HepG2 (cell line): ENCODE measurements around the gene ALDH16A1. TPM values are rescaled to one million over a fixed set of nuclear protein-coding genes. Genes with fewer than 3 reads are reported as not detected.
A peak's percentile ranks its signal among the peaks of the same experiment; 100 is the strongest.

Experiments used
- AGO2 ChIP-seq: fragments of 200-400 bp; formaldehyde crosslinking; optimal IDR thresholded peaks from 2 replicates; pipeline ENCODE3; 2017; ENCODE audit warnings: mild to moderate bottlenecking, low read depth, low read length, moderate library complexity
- AKAP8 ChIP-seq: sonication (generic); formaldehyde crosslinking; IDR thresholded peaks from 2 replicates; pipeline ENCODE4 v1.5.1; 2020; ENCODE audit warnings: mild to moderate bottlenecking, missing genetic modification reagents
- ARHGAP35 ChIP-seq: sonication (generic); formaldehyde crosslinking; IDR thresholded peaks from 2 replicates; pipeline ENCODE4 v1.9.0; 2022; ENCODE audit warnings: mild to moderate bottlenecking, inconsistent platforms, moderate library complexity, missing genetic modification reagents, borderline replicate concordance
- GABPA ChIP-seq, 2 experiments: IDR thresholded peaks; 2 replicates each; pipeline ENCODE4 v1.6.1; 2011 to 2016; ENCODE audit warnings: low read depth in 2 of 2, low read length in 1 of 2, missing biosample characterization in 1 of 2, missing genetic modification characterization in 1 of 2
- GTF3A ChIP-seq: sonication (generic); formaldehyde crosslinking; conservative IDR thresholded peaks from 2 replicates; pipeline ENCODE4 v1.4.0; 2020; ENCODE audit warnings: mild to moderate bottlenecking, missing genetic modification reagents
- HMG20B ChIP-seq: conservative IDR thresholded peaks from 2 replicates; pipeline ENCODE4 v1.6.1; 2016; ENCODE audit warnings: missing genetic modification reagents, missing compliant biosample characterization
- KDM3A ChIP-seq: IDR thresholded peaks from 2 replicates; pipeline ENCODE4 v1.6.1; 2018; ENCODE audit warnings: low read depth, missing compliant biosample characterization
- MATR3 ChIP-seq: sonication (generic); formaldehyde crosslinking; IDR thresholded peaks from 2 replicates; pipeline ENCODE4 v1.4.0; 2020; ENCODE audit warnings: missing genetic modification reagents
- MXD4 ChIP-seq: IDR thresholded peaks from 2 replicates; pipeline ENCODE4 v1.6.1; 2016; ENCODE audit warnings: mild to moderate bottlenecking, missing biosample characterization, missing genetic modification reagents
- PITX1 ChIP-seq: sonication (generic); formaldehyde crosslinking; IDR thresholded peaks from 2 replicates; pipeline ENCODE4 v1.5.1; 2020; ENCODE audit warnings: mild to moderate bottlenecking, missing genetic modification reagents
- RNF2 ChIP-seq: fragments of 450-650 bp; conservative IDR thresholded peaks from 2 replicates; pipeline ENCODE4 v1.6.1; 2016; ENCODE audit warnings: low read depth
- SIX4 ChIP-seq: sonication (generic); formaldehyde crosslinking; IDR thresholded peaks from 2 replicates; pipeline ENCODE4 v1.4.0; 2020; ENCODE audit warnings: missing genetic modification reagents
- SRSF9 ChIP-seq: fragments of 200-400 bp; formaldehyde crosslinking; IDR thresholded peaks from 2 replicates; pipeline ENCODE4 v1.6.1; 2018; ENCODE audit warnings: borderline replicate concordance, mild to moderate bottlenecking, low read depth, low read length; ENCODE audit not compliant: insufficient read depth, poor library complexity, severe bottlenecking
- SRY ChIP-seq: sonication (generic); formaldehyde crosslinking; IDR thresholded peaks from 2 replicates; pipeline ENCODE4 v1.8.0; 2022; ENCODE audit warnings: mild to moderate bottlenecking, missing genetic modification reagents
- XRCC5 ChIP-seq: fragments of 200-400 bp; formaldehyde crosslinking; optimal IDR thresholded peaks from 2 replicates; pipeline ENCODE3; 2017; ENCODE audit warnings: mild to moderate bottlenecking, low read length
- ZNF431 ChIP-seq: sonication (generic); formaldehyde crosslinking; IDR thresholded peaks from 2 replicates; pipeline ENCODE4 v1.9.0; 2022; ENCODE audit warnings: missing genetic modification reagents, low read depth, mild to moderate bottlenecking, borderline replicate concordance
- ZNF441 ChIP-seq: sonication (generic); formaldehyde crosslinking; IDR thresholded peaks from 2 replicates; pipeline ENCODE4 v1.7.0; 2021; ENCODE audit warnings: missing genetic modification reagents, borderline replicate concordance
- polyA plus RNA-seq, 8 experiments: library from polyadenylated mRNA; depleted of rRNA in 3 of 8; stranded (reverse) in 7 of 8; unstranded in 1 of 8; fragments of >200 nt; fragmentation: Illumina TruSeq in 4 of 8; extraction: Trizol in 4 of 8; gene quantifications; 2 replicates each; pipeline versions ENCODE4 v1.2.1 to v1.2.3, GENCODE V29; 2011 to 2016; ENCODE audit warnings: low read depth in 4 of 8, missing spikeins in 1 of 8, mixed read lengths in 1 of 8; ENCODE audit not compliant: insufficient read depth in 1 of 8
- total RNA-seq, 5 experiments: library from RNA; depleted of rRNA; stranded (reverse); fragments of >200 nt; fragmentation: Illumina TruSeq; extraction: Trizol; gene quantifications; 2 replicates each; pipeline ENCODE4 v1.2.3, GENCODE V29; 2016; ENCODE audit warnings: low read depth in 1 of 5
- TF ChIP-seq, protein P1 (sequence below): sonication (generic); formaldehyde crosslinking; IDR thresholded peaks from 2 replicates; pipeline ENCODE4 v1.5.0; 2020; ENCODE audit warnings: missing genetic modification reagents
- TF ChIP-seq, protein P2 (sequence below): sonication (generic); formaldehyde crosslinking; IDR thresholded peaks from 2 replicates; pipeline ENCODE4 v1.5.0; 2020; ENCODE audit warnings: missing genetic modification reagents
- TF ChIP-seq, protein P3 (sequence below): sonication (generic); formaldehyde crosslinking; IDR thresholded peaks from 2 replicates; pipeline ENCODE4 v1.4.0; 2020; ENCODE audit warnings: missing genetic modification reagents
- TF ChIP-seq, protein P4 (sequence below): sonication (generic); formaldehyde crosslinking; IDR thresholded peaks from 2 replicates; pipeline ENCODE4 v1.4.0; 2020; ENCODE audit warnings: low read depth, mild to moderate bottlenecking, missing genetic modification reagents
- TF ChIP-seq, protein P5 (sequence below): sonication (generic); formaldehyde crosslinking; IDR thresholded peaks from 2 replicates; pipeline ENCODE4 v1.4.0; 2020; ENCODE audit warnings: missing genetic modification reagents, borderline replicate concordance

The ALDH16A1 gene
- total and polyA plus RNA-seq, 2 of the 13 experiments (the other 11 are each of a cell fraction or from before 2014, with no cell fraction given), result 8.4 to 34.9 TPM

DNA sequence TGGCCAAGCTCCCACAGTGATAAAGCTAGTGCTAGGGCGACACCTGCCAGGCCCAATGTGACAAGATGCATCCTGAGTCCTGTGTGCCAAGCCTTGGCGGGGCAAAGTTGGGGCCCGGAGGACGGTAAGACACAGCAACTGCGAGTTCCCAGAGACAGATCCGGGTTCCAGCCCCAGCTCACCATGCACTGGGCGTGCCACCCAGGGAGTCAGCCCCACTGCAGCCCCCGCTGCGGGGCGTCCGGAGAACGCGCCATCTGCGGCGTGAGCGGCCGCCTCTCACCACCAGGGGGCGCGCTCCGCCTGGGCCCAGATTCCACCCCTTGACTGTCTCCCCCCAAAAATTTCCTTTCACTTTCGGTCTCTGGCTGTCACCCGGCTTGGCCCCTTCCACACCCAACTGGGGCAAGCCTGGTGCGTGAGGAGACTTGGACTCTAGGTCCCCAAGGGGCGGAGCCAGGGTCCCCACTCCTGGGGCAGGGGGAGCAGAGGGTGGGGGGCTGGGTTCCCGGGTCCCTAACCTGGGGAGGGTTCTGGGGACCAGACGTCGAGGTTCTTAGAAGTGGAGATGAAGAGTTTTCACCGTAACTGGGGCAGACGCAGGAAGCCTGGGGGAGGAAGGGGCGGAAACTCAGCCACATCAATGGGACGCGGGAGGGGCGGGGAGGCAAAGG lies 21.0 kb downstream of the ALDH16A1 start, which contains the start of gene FLT3LG (continued):
- no peak for TF ChIP-seq HMG20B
- TF ChIP-seq PITX1 (CRISPR knock-in tag), result peak; percentile 48; the same call in 1 of the 2 replicates
- TF ChIP-seq SRSF9, result no peak
- TF ChIP-seq AGO2, result peak; percentile 26
- no peak for TF ChIP-seq GTF3A
- TF ChIP-seq, protein P1, sequence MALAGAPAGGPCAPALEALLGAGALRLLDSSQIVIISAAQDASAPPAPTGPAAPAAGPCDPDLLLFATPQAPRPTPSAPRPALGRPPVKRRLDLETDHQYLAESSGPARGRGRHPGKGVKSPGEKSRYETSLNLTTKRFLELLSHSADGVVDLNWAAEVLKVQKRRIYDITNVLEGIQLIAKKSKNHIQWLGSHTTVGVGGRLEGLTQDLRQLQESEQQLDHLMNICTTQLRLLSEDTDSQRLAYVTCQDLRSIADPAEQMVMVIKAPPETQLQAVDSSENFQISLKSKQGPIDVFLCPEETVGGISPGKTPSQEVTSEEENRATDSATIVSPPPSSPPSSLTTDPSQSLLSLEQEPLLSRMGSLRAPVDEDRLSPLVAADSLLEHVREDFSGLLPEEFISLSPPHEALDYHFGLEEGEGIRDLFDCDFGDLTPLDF (CRISPR knock-in tag), result peak; percentile 42; the same call in 1 of the 2 replicates
- peak; percentile 37; the same call in 1 of the 2 replicates for TF ChIP-seq RNF2
- TF ChIP-seq SIX4 (CRISPR knock-in tag), result no peak
- TF ChIP-seq, protein P2, sequence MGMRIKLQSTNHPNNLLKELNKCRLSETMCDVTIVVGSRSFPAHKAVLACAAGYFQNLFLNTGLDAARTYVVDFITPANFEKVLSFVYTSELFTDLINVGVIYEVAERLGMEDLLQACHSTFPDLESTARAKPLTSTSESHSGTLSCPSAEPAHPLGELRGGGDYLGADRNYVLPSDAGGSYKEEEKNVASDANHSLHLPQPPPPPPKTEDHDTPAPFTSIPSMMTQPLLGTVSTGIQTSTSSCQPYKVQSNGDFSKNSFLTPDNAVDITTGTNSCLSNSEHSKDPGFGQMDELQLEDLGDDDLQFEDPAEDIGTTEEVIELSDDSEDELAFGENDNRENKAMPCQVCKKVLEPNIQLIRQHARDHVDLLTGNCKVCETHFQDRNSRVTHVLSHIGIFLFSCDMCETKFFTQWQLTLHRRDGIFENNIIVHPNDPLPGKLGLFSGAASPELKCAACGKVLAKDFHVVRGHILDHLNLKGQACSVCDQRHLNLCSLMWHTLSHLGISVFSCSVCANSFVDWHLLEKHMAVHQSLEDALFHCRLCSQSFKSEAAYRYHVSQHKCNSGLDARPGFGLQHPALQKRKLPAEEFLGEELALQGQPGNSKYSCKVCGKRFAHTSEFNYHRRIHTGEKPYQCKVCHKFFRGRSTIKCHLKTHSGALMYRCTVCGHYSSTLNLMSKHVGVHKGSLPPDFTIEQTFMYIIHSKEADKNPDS (CRISPR knock-in tag), result no peak
- TF ChIP-seq MXD4, result peak; percentile 49; the same call in 1 of the 2 replicates
- TF ChIP-seq, protein P3, sequence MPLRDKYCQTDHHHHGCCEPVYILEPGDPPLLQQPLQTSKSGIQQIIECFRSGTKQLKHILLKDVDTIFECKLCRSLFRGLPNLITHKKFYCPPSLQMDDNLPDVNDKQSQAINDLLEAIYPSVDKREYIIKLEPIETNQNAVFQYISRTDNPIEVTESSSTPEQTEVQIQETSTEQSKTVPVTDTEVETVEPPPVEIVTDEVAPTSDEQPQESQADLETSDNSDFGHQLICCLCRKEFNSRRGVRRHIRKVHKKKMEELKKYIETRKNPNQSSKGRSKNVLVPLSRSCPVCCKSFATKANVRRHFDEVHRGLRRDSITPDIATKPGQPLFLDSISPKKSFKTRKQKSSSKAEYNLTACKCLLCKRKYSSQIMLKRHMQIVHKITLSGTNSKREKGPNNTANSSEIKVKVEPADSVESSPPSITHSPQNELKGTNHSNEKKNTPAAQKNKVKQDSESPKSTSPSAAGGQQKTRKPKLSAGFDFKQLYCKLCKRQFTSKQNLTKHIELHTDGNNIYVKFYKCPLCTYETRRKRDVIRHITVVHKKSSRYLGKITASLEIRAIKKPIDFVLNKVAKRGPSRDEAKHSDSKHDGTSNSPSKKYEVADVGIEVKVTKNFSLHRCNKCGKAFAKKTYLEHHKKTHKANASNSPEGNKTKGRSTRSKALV, result no peak
- no peak for TF ChIP-seq MATR3 (CRISPR knock-in tag)
- peak; percentile 48; the same call in 1 of the 2 replicates for TF ChIP-seq KDM3A (CRISPR knock-in tag)
- TF ChIP-seq, protein P4, sequence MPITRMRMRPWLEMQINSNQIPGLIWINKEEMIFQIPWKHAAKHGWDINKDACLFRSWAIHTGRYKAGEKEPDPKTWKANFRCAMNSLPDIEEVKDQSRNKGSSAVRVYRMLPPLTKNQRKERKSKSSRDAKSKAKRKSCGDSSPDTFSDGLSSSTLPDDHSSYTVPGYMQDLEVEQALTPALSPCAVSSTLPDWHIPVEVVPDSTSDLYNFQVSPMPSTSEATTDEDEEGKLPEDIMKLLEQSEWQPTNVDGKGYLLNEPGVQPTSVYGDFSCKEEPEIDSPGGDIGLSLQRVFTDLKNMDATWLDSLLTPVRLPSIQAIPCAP (CRISPR knock-in tag), result peak; percentile 96
- TF ChIP-seq AKAP8 (CRISPR knock-in tag), result no peak
- TF ChIP-seq GABPA (IDR thresholded peaks at IDR 0.05; ENCODE audit: low read depth, low read length), result no peak
- no peak for TF ChIP-seq GABPA (CRISPR knock-in tag; IDR thresholded peaks at IDR 0.05; ENCODE audit: low read depth)
- TF ChIP-seq, protein P5, sequence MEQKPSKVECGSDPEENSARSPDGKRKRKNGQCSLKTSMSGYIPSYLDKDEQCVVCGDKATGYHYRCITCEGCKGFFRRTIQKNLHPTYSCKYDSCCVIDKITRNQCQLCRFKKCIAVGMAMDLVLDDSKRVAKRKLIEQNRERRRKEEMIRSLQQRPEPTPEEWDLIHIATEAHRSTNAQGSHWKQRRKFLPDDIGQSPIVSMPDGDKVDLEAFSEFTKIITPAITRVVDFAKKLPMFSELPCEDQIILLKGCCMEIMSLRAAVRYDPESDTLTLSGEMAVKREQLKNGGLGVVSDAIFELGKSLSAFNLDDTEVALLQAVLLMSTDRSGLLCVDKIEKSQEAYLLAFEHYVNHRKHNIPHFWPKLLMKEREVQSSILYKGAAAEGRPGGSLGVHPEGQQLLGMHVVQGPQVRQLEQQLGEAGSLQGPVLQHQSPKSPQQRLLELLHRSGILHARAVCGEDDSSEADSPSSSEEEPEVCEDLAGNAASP (CRISPR knock-in tag), result peak; percentile 50; the same call in 1 of the 2 replicates
- 0 out of 2 replicates have a peak, but pooled peaks have one; percentile 44 for TF ChIP-seq SRY (CRISPR knock-in tag)
- no peak for TF ChIP-seq ZNF441 (CRISPR knock-in tag)
- no peak for TF ChIP-seq ZNF431 (CRISPR knock-in tag)
- TF ChIP-seq XRCC5, result peak; percentile 82
- peak; percentile 51; the same call in 1 of the 2 replicates for TF ChIP-seq ARHGAP35 (CRISPR knock-in tag)
